Prostate gland (tissue), 2 donors: ENCODE results near the gene TEX264. TPM values are rescaled to one million over a fixed set of nuclear protein-coding genes. Genes with fewer than 3 reads are reported as not detected.

ENCODE experiments used
- DNase-seq: peaks from one replicate; pipeline ENCODE4 v3.0.0-alpha.2; 2019; ENCODE audit warnings: low spot score
- H3K27ac ChIP-seq, 2 donors: fragments of 200-600 bp; sonication (generic); 2 replicates each; pipeline ENCODE4 v1.5.1; 2017 to 2019
- H3K27me3 ChIP-seq: fragments of 200-600 bp; sonication (generic); replicated peaks from 2 replicates; pipeline ENCODE4 v1.5.1; 2019; ENCODE audit not compliant: insufficient read depth
- H3K36me3 ChIP-seq, 2 donors: fragments of 200-600 bp; sonication (generic); 1 replicate in 1 of 2; 2 replicates in 1 of 2; pipeline versions ENCODE4 v1.5.1 to v1.8.1; 2017 to 2019
- H3K4me1 ChIP-seq: fragments of 200-600 bp; sonication (generic); replicated peaks from 2 replicates; pipeline ENCODE4 v1.5.1; 2019
- H3K4me3 ChIP-seq, 2 donors: fragments of 200-600 bp; sonication (generic); 2 replicates each; pipeline ENCODE4 v1.5.1; 2017 to 2019
- H3K9me3 ChIP-seq: fragments of 200-600 bp; sonication (generic); 2 replicates; pipeline ENCODE4 v1.5.1; 2017
- POLR2A ChIP-seq: fragments of 450-650 bp; IDR thresholded peaks from one replicate; pipeline ENCODE4 v1.6.1; 2016; ENCODE audit warnings: antibody characterized with exemption, mild to moderate bottlenecking
- POLR2AphosphoS5 ChIP-seq: sonication (generic); formaldehyde crosslinking; IDR thresholded peaks from one replicate; pipeline ENCODE4 v1.6.1; 2017; ENCODE audit warnings: antibody characterized with exemption
- WGBS: methylation state at CpG from one replicate; pipeline ENCODE4 v1.1.5; 2018; 5-methylcytosine and 5-hydroxymethylcytosine counted together
- intact Hi-C: fragments of 100-400 bp; cut with DNase I; formaldehyde crosslinking; loops from one replicate; pipeline ENCODE4 v1.14.2; 2022
- total RNA-seq, 2 donors: library from RNA; depleted of rRNA; stranded (reverse); fragments of >200 nt; gene quantifications; one replicate each; pipeline ENCODE4 v1.1.0, GENCODE V29; 2016
- TF ChIP-seq, protein P1 (sequence below), 4 experiments: fragments of 200-600 bp in 2 of 4; fragments of 450-650 bp in 2 of 4; sonication (generic) in 2 of 4; IDR thresholded peaks; 1 replicate in 3 of 4; 2 replicates in 1 of 4; pipeline ENCODE4 v1.5.1; 2016 to 2019; ENCODE audit warnings: antibody characterized with exemption in 4 of 4, mild to moderate bottlenecking in 2 of 4, moderate library complexity in 2 of 4

Gene TEX264
- 100 to 1,000 TPM; 157 to 214 TPM for total RNA-seq

DNA sequence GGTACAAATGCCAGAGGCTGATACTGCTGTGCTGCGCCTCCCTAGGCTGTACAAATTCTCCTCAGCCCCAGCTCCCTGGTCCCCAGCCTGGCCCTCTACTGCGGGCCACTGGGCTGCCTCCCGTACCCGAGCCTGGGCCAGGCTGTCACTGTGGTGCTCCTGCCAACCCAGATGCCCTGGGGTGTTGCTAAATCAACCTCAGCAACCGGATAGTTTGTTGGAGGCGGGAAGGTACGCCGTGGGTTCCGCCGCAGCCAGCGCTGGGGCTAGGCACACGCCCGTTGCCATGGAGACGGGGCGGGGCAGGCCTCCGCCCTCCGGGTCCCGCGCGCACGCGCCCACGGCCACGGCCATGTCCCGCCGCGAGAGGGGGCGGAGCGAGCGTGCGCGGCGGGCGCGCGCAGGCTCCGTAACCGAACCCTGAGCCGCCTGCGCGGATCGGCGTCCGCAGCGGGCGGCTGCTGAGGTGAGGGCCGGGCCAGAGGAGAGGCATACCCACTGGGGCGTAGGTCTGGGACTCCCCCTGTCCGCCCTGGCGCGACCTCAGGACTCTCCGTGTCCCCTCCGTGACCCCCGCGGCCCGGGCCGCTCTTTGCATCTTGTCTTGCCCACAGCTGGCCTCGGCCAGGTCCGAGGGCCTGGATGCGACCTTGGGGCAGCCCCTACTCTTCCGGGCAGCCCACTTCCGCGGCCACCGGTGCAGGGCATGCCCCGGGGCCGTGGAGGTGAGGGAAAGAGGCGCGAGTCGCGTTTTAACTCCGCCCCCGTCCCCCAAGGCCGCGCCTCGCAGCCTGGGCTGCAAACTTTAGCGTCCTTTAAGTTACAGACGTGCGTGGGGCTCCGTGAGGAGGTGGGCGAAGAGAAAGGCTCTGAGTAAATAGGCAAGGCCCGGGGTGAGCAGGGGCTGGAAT lies at the start of gene TEX264:
Gene TEX264, plus strand, starts transcription at position 430 of the 911 bp plus-strand sequence. CDS start 3,053 bp downstream, outside the sequence.
- peaks cover 20% of the 10 kb centered on the region for H3K4me1 ChIP-seq
- peak; percentile 92 for DNase-seq
- intact Hi-C loops, result loop anchor here (2.0 to 10.0 kb wide), 2 partner anchors 284 to 1056 kb away; partner anchors contain the start of genes CISH and MAPKAPK3

GRCh38 chr3:51622413-51622812 lies 48.6 kb upstream of the TEX264 start:
- H3K4me1 ChIP-seq, result peaks cover 4% of the 10 kb centered on the region
- no peak for TF ChIP-seq POLR2A
- no peak for TF ChIP-seq POLR2AphosphoS5
- TF ChIP-seq, protein P1, sequence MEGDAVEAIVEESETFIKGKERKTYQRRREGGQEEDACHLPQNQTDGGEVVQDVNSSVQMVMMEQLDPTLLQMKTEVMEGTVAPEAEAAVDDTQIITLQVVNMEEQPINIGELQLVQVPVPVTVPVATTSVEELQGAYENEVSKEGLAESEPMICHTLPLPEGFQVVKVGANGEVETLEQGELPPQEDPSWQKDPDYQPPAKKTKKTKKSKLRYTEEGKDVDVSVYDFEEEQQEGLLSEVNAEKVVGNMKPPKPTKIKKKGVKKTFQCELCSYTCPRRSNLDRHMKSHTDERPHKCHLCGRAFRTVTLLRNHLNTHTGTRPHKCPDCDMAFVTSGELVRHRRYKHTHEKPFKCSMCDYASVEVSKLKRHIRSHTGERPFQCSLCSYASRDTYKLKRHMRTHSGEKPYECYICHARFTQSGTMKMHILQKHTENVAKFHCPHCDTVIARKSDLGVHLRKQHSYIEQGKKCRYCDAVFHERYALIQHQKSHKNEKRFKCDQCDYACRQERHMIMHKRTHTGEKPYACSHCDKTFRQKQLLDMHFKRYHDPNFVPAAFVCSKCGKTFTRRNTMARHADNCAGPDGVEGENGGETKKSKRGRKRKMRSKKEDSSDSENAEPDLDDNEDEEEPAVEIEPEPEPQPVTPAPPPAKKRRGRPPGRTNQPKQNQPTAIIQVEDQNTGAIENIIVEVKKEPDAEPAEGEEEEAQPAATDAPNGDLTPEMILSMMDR (IDR thresholded peaks at IDR 0.05), result no peak

More for the DNA sequence above, at the start of gene TEX264:
- Histone ChIP-seq H3K9me3 (no peaks in the 10 kb centered on the region), H3K4me3 (peak within 1 kb of the TSS; percentile 78 to 94), H3K36me3 (no peaks in the 10 kb centered on the region), H3K27me3 (no peaks in the 10 kb centered on the region), H3K27ac (peak within 1 kb of the TSS; percentile 82 to 92)
- TF ChIP-seq, protein P1 (IDR thresholded peaks at IDR 0.05), result peak in 2 of 4 experiments; percentile 21 to 30
- TF ChIP-seq POLR2A (peak; percentile 74), POLR2AphosphoS5 (peak; percentile 41)
- WGBS, result under 1% methylated on average over 42 of the region's 81 CpGs

GRCh38 chr3:51622868-51623267 lies 48.2 kb upstream of the TEX264 start:
- Histone ChIP-seq H3K9me3 (no peaks in the 10 kb centered on the region), H3K27ac (peak overlapping the region in 1 of 2 donors; percentile 65), H3K4me3 (no peak overlapping the region), H3K27me3 (no peaks in the 10 kb centered on the region), H3K36me3 (no peaks in the 10 kb centered on the region), H3K4me1 (peaks cover 4% of the 10 kb centered on the region)
- no peak for DNase-seq
- intact Hi-C loops, result no loop called here
- no peak for TF ChIP-seq POLR2A
- no peak for TF ChIP-seq POLR2AphosphoS5
- TF ChIP-seq, protein P1 (IDR thresholded peaks at IDR 0.05), result no peak
- 85% methylated on average over 4 of the region's 4 CpGs for WGBS

More at GRCh38 chr3:51622413-51622812, 48.6 kb upstream of the TEX264 start:
- Histone ChIP-seq H3K9me3 (no peaks in the 10 kb centered on the region), H3K27me3 (no peaks in the 10 kb centered on the region), H3K27ac (peak overlapping the region; percentile 52 to 65), H3K4me3 (no peak overlapping the region), H3K36me3 (no peaks in the 10 kb centered on the region)
- no peak for DNase-seq
- intact Hi-C loops, result no loop called here
- 80% methylated on average over 3 of the region's 3 CpGs for WGBS

DNA sequence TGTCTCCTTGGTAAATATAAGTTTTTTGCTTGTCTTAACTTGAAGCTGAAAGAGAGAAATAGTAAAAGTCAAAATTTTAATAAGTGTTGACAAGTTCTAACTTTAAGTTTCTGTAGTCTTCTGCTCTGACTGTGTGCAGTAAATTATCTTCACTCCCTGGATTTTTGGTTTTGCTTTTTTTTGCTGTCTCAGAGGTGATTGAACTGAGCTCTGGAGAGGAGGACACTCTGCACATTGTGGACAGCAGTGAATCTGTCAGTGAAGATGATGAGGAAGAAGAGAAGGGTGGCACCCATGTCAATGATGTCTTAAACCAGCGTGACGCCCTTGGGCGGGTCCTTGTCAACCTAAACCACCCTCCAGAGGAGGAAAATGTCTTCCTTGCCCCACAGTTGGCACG lies 40.5 kb upstream of the TEX264 start:
- peaks cover 0 to 4% of the 10 kb centered on the region in 2 donors for H3K36me3 ChIP-seq

DNA sequence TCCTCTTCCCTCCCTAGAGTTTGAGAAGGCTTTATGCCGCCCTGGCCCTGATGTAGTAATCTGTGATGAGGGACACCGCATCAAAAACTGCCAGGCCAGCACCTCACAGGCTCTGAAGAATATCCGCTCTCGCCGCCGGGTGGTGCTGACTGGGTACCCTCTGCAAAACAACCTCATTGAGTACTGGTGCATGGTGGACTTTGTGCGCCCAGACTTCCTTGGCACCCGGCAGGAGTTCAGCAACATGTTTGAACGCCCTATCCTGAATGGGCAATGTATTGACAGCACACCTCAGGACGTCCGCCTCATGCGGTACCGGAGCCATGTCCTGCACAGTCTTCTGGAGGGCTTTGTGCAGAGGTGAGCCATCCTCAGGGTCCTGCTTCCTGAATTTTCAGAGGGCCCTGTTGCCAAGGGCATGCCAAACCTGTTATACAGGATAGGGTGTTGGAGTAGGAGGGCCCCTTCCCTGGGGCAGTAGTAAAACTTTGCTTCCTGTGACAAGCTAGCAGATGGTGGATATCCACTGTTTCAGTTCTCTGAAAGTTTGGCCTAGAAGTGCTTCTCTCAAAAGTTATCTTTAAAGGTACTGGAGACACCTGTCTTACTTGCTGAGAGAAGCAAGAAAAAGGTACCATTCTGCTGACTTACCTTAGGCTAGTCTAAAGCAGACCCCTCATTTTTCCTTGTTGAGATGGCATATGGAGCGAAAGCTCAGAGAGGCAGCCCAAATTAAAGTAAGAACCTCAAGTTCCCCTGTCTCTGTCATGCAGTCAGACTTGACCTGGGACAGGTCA lies 33.7 kb upstream of the TEX264 start:
- intact Hi-C loops, result no loop called here
- peaks cover 0 to 10% of the 10 kb centered on the region in 2 donors for H3K36me3 ChIP-seq
- H3K4me3 ChIP-seq, result no peak overlapping the region
- peak; percentile 43 for TF ChIP-seq POLR2AphosphoS5
- TF ChIP-seq, protein P1 (IDR thresholded peaks at IDR 0.05), result no peak
- no peaks in the 10 kb centered on the region for H3K4me1 ChIP-seq
- H3K27me3 ChIP-seq, result no peaks in the 10 kb centered on the region
- 59% methylated on average over 14 of the region's 14 CpGs for WGBS
- H3K9me3 ChIP-seq, result no peaks in the 10 kb centered on the region
- H3K27ac ChIP-seq, result peak overlapping the region; percentile 43 to 68
- peak; percentile 54 for DNase-seq

More for the DNA sequence above, 40.5 kb upstream of the TEX264 start:
- intact Hi-C loops, result no loop called here
- Histone ChIP-seq H3K27ac (no peak overlapping the region), H3K9me3 (no peaks in the 10 kb centered on the region), H3K27me3 (no peaks in the 10 kb centered on the region), H3K4me3 (no peak overlapping the region), H3K4me1 (no peaks in the 10 kb centered on the region)
- WGBS, result 84% methylated on average over 4 of the region's 4 CpGs
- TF ChIP-seq POLR2AphosphoS5, result no peak
- DNase-seq, result no peak
